ENCODE measurements around the gene HOXB5. TPM values are rescaled to one million over a fixed set of nuclear protein-coding genes. Genes with fewer than 3 reads are reported as not detected.
A peak's percentile ranks its signal among the peaks of the same experiment; 100 is the strongest.

HOXB5 gene
- total and polyA plus RNA-seq, 10 of the 15 experiments (the other 5 are each of a cell fraction or from before 2014, with no cell fraction given): not detected

GRCh38 chr17:48577330-48577945 is 16.1 kb downstream of the HOXB5 start (continued):
- TF ChIP-seq ZNF687 (IDR thresholded peaks at IDR 0.05): no peak

DNA sequence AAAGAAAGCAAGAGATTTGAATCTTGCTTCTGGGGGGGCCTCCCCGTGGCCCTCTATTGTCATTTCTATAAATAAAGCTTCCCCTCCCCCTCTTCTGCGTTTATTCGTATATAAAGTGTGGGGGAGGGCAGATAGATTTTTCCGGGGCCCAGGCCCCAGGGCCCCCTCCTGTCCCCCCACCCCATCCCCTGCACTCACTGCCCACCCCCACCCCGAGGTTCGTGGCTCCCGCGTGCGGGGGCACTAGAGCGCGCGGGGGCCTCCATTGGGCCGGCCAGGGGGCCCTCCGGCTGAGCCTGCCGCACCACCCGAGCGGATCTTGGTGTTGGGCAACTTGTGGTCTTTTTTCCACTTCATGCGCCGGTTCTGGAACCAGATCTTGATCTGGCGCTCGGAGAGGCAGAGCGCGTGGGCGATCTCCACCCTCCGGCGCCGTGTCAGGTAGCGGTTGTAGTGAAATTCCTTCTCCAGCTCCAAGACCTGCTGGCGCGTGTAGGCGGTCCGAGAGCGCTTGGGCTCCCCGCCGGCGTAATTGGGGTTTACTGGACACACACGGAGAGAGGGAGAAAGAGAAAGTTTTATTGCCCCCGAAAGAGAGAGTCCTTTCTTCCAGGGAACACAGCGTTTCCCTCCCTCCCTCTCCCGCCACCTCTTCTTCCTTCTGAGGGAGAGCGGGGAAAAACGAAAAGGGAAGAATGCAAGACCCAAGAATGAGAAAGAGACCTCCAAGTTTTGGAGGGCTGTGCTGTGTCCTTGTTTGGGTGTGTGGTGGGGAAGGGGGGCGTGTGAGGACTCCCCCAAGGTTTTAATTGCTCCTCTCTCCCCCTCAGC is 16.9 kb downstream of the HOXB5 start:
- H3K79me2 ChIP-seq (ENCODE audit: control insufficient read depth, insufficient read depth, low read length): peaks cover 7% of the 10 kb centered on the region
- H3K9ac ChIP-seq (ENCODE audit: control insufficient read depth, insufficient read depth, low read length): peak overlapping the region; percentile 77
- BruUV-seq (replicated peaks): no TSS peak
- no peak for TF ChIP-seq HDGF (IDR thresholded peaks at IDR 0.05)
- TF ChIP-seq EGR1 (IDR thresholded peaks at IDR 0.05; ENCODE audit: borderline replicate concordance in 1 of 2, low read depth in 2 of 2, low read length in 2 of 2): peak in 1 of 2 experiments; percentile 59; a peak in 1 of 3 replicates
- no peaks in the 10 kb centered on the region for H4K20me1 ChIP-seq (ENCODE audit: control insufficient read depth, insufficient read depth)
- ChIA-PET POLR2A (interaction anchor here (0.6 to 1.0 kb wide), 2 partner anchors 54 to 529 kb away, joined by 3 to 5 read pairs; partner anchors contain the start of gene NFE2L1), SMC1A (ENCODE audit: uncharacterized antibody, unreplicated experiment) (interaction anchor here (1.1 to 2.7 kb wide), 2 partner anchors 30 to 84 kb away, joined by 3 to 6 read pairs; no protein-coding TSS in a partner anchor), RAD21 (ENCODE audit: unreplicated experiment) (interaction anchor here (0.9 to 1.9 kb wide), 3 partner anchors 35 to 85 kb away, joined by 4 to 6 read pairs (median 4); no protein-coding TSS in a partner anchor), CTCF (interaction anchor here (1.0 kb wide), 1 partner anchor 313 kb away, joined by 4 read pairs; no protein-coding TSS in a partner anchor)
- H3K4me3 ChIP-seq: peak overlapping the region; percentile 73
- intact Hi-C loops (cut with micrococcal nuclease; ENCODE audit: unreplicated experiment): no loop called here
- DNase-seq (ENCODE audit: low read depth, low spot score): no peak
- H2AFZ ChIP-seq (ENCODE audit: control insufficient read depth, low read depth, low read length): no peak overlapping the region
- peaks cover 20% of the 10 kb centered on the region for H3K4me1 ChIP-seq (ENCODE audit: control insufficient read depth, insufficient read depth, low read length)
- H3K36me3 ChIP-seq (ENCODE audit: control insufficient read depth in 2 of 2, insufficient read depth in 2 of 2, low read length in 1 of 2): no peaks in the 10 kb centered on the region
- H3K27ac ChIP-seq (ENCODE audit: control insufficient read depth, insufficient read depth): no peak overlapping the region
- WGBS (ENCODE audit: insufficient coverage, insufficient replicate concordance, low lambda C conversion rate, missing lambda C conversion rate): 36% methylated on average over 29 of the region's 43 CpGs
- no peaks in the 10 kb centered on the region for H3K9me3 ChIP-seq (replicated peaks; ENCODE audit: control insufficient read depth, insufficient read depth, low read length)
- no peak for FAIRE-seq
- no peaks in the 10 kb centered on the region for H3K27me3 ChIP-seq (replicated peaks in 1 of 2; ENCODE audit: control insufficient read depth in 2 of 2, insufficient read depth in 2 of 2, low read length in 1 of 2)
- no peak for ATAC-seq
- H3K4me2 ChIP-seq (ENCODE audit: control insufficient read depth, insufficient read depth): peak overlapping the region; percentile 92
- in situ Hi-C loops (cut with MboI): no loop called here

Data from GM12878 (cell line).